Activated CD4-positive, alpha-beta T cell treated with anti-CD3 and anti-CD28 coated beads, Interleukin-2, amount 50 U/mL, for 4 hours (primary cell): Measurements from ENCODE around the gene HSPB6.
"Not testable (repeated sequence)": the region's sequence is repeated elsewhere in the genome, so short reads cannot be mapped to it uniquely, and the experiment has no call there.

Source experiments
- DNase-seq, 2 experiments: peaks; one replicate each; pipeline ENCODE4 v3.0.0-alpha.2; 2020

The HSPB6 gene

DNA sequence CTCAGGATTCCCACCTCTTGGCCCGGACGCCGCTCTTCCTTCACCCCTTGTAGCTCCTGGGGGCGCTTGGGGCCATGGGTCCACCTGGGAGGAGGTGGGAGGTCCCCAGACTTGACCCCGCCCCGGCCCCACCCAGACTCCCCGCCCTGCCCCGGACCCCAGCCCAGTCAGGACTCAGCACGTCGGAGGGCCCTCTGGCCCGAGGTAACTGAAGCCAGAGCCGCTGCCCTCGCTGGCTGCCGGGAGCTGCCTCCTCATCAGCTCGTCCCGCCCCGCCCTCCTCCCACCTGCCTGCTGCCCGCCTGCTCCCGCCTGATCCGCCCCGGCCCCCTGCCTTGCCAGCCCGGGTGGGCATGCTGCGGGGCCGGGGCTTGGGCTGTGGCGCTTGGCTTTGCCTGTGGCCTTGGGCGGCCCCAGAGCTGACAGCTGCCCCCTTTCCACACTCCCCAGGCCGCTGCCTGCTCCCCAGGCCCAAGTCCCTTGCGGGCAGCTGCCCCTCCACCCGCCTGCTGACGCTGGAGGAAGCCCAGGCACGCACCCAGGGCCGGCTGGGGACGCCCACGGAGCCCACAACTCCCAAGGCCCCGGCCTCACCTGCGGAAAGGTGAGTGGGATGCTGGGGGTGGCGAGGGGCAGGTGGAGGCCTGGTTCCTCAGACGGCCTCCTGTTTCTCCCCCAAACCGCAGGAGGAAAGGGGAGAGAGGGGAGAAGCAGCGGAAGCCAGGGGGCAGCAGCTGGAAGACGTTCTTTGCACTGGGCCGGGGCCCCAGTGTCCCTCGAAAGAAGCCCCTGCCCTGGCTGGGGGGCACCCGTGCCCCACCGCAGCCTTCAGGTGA lies 27.9 kb upstream of the HSPB6 start:
- no peak for DNase-seq

DNA sequence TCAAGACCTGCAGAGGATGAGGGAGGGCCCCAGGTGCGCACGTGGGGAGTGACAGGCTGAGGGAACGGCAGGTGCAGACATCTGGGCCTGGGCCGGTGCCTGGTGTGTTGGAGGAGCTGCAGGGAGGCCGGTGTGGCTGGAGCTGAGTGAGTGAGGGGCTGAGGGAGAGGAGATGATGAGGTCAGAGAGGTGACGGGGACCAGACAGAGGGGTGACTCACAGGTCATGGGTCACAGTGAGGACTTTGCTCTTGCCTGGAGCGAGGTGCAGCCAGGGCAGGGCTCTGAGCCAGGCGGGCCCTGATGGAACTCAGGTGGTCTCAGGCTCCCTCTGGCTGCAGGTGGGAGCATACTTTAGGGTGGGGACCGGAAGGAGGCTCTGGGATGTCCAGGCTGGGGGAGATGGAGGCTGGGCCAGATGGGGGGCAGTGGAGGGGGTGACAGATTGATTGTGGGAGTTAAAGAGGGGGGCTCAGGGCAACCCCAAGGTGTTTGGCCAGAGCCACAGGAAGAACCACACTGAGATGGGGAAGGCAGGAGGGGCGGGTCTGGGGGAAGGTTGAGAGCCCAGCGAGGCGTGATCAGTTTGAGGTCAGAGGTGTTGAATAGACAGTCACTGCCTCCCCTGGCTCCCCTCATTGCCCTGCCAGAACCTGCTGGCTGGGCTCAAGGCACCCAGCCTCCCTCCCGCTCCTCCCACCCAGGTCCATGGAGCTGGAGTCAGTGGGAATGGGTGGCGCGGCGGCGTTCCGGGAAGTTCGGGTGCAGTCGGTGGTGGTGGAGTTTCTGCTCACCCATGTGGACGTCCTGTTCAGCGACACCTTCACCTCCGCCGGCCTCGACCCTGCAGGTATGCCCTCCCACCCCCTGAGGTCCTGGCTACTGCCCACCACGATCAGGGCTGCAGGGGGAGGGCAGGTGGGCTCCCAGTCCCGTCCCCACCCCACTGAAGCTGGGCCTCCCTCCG lies 26.9 kb upstream of the HSPB6 start:
- no peak for DNase-seq

DNA sequence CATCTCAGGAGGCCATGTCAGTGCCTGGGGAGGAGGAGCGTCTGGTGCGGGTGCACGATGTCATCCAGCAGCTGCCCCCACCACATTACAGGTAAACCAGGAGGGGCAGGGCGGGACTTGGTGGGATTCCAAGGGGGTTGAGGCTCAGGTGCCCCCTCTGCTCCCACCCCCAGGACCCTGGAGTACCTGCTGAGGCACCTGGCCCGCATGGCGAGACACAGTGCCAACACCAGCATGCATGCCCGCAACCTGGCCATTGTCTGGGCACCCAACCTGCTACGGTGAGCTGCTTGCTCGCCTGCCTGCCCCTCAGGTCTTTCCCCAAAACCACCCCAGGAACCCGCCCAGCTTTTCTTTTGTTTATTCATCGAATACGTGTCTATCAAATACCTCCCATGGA lies 25.8 kb upstream of the HSPB6 start:
- no peak for DNase-seq

DNA sequence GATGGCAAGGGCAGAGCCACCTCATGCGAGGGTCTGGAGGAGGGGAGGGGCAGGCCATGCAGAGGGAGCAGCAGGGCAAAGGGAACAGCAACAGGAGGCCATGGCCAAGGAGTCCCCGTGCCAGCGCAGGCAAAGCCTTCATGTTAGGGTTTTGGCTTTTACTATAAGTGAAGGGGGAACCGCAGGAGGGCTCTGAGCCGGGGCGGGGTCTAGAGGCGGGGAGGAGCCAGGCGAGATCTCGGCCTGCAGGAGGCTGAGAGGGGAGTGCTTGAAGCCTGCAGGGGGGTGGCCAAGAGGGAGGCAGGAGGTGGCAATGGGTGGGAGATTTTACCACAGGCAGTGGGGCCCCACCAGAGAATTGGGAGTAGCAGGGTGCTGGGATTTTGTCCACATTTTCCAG lies 24.8 kb upstream of the HSPB6 start:
- no peak for DNase-seq

DNA sequence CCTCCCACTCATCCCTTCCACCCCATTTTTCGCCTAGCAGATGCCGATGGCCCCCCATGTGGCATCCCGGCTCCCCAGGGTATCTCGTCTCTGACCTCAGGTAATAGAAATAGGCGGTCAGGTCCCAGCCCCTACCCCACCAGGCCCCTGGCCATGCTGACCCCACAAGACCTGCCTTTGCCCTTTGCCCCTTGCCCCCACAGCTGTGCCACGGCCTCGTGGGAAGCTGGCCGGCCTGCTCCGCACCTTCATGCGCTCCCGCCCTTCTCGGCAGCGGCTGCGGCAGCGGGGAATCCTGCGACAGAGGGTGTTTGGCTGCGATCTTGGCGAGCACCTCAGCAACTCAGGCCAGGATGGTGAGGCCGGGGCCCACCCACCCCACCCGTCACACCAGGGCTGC lies 23.9 kb upstream of the HSPB6 start:
- DNase-seq, result no peak

DNA sequence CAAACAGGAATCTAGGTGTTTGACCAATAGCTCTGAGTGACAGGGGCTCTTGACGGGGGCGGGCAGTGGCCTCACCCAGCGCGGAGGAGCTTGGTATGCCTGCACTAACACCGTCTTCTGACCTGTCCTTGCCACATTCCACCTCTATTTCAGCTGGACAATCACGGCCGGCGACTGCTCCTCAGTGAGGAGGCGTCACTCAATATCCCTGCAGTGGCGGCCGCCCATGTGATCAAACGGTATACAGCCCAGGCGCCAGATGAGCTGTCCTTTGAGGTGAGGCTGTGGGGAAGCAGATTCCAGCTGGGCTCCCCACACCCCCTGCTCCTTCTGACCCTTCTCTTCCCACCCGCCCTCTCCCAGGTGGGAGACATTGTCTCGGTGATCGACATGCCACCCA lies 23.2 kb upstream of the HSPB6 start:
- DNase-seq, result no peak

DNA sequence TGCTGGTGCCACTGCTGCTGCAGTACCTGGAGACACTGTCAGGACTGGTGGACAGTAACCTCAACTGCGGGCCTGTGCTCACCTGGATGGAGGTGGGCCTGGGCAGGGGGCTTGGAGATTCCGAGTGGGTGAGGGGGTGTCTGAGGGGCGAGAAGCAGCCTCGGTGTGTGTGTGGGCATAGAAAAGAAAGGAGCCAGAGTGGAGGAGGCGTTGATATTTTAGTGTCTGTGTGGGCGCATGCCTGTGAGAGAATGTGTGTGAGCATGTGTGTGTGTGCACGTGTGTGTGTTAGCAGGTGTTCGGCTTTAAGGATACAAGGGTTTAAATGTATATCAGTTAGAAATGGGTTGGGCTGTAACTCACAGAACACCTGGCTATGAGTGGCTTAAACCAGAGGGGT lies 22.2 kb upstream of the HSPB6 start:
- no peak for DNase-seq

DNA sequence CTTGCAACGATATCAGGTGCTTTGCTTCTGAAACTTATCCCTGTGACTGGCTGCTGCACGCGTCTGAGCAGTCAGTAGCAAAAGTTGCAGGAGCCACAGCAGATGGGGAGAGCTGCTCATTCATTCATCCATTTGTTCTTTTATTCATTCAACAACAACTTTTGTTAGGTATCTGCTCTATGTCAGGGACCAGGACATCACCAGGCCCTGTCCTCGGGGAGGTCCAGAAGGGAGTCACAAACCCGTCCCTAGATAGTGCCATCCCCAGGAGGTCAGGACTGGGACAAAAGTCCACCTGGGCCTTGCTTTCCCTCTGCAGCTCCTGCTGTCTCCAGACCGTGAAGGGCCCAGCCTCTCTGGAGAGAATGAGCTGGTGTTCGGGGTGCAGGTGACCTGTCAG lies 21.1 kb upstream of the HSPB6 start:
- no peak for DNase-seq

DNA sequence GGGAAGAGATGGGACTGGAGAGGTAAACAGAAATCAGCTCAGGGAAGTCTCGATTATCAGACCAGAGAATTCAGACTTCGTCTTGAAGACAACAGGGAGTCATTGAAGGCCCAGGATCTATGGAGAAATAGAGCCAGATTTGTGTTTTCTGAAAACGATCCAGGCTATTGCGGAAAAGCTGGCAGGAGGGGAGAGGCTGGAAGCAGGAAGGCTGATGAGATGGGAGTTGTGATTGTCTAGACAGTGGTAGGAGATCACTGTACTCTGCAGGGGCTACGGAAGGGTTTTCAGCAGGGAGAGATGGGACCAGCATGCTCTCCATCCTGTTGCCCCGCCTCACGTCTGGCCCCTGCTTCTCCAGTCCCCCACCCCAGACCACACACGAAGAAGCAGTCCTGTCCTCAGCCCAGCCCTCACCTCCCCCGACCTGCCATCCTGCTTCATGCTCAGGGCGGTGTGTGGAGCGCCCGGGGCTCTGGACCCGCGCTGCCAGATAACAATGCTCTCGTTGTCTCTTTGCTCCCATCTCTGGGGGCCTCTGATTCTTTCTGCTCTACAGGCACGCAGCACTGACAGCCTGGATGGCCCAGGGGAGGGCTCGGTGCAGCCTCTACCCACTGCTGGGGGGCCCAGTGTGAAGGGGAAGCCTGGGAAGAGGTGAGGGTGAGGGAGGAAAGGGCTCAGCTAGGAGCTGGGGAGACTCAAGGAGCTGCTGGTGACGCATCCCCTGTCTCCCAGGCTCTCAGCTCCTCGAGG lies 20.4 kb upstream of the HSPB6 start:
- no peak for DNase-seq

DNA sequence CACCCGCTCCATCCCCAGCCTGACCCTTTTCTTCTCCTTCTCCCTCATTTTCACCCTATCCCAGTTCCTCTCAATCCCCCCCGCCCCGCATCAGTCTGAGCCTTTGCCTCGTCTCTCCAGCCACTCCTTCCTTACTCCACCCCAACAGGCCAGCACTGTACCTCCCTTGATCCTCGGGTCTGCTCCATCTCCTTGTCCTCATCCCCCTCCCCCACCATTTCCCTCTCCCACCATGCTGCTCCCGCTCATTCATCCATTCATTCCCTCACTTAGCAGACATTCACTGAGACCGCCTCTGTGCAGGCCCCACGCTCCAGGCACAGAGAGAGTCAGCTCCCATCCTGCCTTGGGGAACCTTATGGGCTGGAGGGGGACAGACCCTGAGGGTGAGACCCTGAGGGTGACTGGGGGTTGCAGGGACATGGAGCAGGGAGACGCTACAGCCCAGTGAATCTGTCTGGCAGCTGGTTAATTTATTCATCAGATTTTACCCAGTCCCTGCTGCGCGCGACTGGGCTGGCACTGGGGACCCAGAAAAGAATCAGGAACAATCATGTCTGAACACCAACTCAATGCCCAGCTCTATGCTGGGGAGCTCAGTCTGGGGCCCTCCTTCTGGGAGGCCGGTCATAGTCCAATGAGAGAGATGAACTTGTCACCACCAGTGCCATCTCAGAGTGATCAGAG lies 19.4 kb upstream of the HSPB6 start:
- DNase-seq, result no peak

DNA sequence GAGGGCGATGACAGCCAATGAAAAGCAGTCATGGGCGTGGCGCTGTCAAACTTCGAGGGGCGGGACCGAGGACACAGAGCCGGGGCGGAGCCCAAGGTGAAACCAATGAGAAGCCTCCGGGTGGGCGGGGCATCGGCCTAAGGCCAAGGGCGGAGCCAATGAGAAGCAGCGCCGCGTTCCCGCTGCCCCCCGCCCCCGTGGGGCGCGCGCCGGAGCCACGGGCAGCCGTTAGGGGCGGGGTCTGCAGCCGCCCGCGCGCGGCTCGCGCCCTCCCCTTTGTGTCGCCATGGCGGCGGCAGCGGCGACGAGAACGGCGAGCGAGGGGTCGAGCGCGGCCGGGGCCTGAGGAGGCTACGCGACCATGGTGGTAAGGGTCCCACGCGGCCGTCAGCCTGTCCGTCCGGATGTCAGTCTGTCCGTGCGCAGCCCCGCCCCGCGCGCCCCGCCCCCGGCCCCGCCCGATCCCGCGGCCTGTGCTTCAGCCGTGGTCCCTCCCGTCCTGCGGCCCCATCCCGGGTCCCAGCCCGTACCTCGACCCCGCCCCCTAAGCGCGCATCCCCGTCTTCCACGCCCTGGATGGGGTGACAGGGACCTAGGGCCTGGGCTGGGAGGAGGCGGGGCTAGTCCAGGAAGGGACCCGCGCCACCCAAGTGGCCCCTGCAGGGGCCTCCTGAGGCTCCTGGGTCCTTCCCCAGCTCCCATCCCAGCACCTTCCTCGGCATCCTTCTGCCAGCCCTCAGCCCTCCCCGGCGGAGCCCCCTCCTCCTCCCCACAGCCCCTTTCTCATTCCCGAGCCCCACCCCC lies 18.7 kb upstream of the HSPB6 start, which contains the start of gene ARHGAP33:
ARHGAP33 (plus strand) TSS at position 267 of the 804 bp plus-strand sequence; CDS start at position 362, 95 bp downstream.
- DNase-seq, result peak; percentile 99

DNA sequence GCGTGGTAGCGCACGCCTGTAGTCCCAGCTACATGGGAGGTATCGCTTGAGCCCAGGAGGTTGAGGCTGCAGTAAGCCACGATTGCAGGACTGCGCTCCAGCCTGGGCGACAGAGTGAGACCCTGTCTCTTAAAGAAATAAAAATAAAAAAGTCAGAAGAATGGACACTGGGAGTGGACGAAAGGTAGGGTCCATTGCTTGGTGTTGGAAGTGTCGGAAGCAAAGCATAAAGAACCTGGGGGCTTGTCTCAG lies 18.1 kb upstream of the HSPB6 start:
- DNase-seq, result no peak

DNA sequence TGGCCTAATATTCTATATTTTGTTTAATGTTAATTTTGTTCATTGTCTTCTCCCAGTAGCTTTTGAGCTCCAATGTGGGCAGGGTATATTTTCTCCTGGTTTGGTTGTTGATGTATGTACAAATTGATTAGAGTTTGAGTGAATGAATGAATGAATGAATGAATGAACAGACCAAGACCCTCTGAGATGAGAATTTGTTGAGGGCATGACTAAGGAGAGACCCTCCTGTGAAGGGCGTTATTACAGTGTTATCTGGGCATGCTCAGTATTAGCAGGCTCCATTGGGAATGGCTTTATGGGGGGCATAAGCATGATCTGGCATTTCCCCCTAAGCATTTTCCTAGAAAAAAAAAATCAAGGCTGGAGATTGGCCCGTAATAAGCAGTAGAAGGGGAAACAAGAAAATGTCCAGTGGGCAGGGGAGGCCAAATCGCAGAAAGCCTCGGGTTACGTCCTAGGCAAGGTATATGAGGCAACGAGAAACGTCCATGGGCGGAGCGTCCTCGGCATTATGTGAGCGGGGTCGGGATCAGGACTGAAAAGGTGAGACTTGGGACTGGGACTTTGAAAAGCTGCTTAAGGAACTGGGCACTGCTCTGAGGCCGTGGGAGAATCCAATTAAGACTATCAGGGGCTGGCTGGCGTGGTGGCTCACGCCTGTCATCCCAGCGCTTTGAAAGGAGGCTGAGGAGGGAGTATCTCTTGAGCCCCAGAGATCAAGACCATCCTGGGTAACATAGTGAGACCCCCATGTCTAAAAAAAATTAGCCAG lies 17.6 kb upstream of the HSPB6 start:
- DNase-seq, result no peak

DNA sequence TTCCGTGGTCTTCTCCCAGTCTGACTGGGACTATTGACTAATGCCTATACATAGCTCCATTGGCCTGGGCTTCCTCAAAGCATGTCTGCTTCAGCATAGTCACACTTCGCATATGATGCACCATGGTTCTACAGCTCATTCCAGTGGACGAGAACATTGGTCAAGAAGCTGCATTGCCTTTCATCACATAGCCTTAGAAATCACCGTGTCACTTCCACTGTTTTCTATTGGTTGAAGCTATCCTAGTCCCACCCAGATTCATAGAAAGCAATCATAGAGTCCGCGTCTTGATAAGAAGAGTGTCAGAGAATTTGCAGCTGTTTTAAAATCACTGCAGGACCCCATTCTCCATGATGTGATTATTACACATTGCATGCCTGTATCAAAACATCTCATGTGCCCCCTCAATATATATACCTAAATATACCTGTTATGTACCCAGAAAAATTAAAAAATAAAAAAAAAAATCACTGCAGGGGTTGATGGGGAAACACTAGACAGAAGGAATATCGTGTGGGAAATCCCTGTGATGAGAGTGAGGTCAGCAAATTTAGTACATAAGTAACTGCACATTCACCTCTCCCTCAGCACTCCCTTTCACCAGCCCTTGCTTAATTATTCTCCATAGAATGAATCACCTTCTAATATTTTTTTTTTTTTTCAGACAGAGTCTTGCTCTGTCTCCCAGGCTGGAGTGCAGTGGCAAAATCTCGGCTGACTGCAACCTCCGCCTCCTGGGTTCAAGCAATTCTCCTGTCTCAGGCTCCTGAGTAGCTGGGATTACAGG lies 16.4 kb upstream of the HSPB6 start:
- DNase-seq, result no peak

DNA sequence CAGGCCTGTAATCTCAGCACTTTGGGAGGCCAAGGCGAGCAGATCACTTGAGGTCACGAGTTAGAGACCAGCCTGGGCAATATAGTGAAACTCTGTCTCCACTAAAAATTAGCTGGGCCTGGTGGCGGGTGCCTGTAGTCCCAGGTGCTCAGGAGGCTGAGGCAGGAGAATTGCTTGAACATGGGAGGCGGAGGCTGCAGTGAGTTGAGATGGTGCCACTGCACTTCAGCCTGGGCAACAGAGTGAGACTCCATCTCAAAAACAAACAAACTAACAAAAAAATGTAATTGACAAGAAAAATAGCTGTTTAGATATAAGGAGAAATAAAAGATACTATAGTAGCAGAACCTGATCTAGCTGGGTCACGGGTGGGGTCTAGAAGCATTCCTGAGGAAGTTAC lies 15.5 kb upstream of the HSPB6 start:
- DNase-seq, result not testable (repeated sequence)

DNA sequence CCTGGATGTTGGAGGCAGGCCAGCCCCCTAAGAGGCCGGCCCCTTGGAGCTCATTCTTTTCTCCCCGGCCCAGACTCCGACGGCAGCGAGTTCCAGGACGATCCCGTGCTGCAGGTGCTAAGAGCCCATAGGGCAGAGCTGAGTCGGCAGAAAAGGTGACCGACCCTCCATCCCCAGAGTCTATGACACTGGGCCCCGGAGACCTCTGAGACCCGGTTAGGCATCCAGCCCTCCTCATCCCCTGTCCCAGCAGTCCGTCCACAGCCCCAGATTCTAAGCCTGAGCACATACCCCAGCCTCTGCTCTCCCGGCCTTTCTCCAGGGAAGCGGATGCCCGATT lies 11.2 kb upstream of the HSPB6 start:
- no peak for DNase-seq

DNA sequence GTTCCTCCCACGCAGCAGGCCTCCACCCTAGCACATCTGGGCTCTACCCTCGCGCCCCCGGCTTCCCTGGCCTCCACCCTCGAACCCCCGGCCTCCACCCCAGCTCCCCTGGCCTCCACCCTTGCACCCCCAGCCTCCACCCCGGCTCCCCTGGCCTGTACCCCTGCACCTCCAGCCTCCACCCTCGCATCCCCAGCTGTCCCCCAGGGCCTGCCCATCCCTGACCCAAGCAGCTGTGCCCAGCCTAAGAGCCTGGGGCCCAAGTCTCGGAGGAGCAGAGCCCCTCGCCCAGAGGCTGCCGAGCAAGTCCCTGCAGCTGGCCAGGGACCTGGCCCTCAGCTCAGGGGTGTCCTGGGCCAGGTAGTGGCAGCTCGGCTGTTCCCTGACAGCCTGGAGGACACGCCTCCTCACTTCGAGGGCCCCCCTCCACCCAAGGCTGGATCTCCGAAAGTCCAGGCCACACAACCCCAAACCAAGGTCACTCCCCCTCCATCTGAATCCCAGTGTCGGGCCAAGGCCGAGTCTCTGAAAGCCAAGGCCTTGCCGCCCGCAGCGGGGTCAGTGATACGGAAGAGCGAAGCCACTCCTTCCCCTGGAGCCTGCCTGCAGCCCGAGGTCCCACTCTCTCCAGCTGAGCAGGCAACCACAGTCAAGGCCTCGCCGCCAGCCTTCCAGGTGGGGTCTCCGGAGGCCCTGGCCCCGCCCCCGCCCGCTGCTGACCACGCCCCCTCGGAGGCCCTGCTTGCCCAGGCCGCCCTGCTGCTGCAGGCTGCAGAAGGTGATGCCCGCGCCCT lies 10.7 kb upstream of the HSPB6 start:
- no peak for DNase-seq

DNA sequence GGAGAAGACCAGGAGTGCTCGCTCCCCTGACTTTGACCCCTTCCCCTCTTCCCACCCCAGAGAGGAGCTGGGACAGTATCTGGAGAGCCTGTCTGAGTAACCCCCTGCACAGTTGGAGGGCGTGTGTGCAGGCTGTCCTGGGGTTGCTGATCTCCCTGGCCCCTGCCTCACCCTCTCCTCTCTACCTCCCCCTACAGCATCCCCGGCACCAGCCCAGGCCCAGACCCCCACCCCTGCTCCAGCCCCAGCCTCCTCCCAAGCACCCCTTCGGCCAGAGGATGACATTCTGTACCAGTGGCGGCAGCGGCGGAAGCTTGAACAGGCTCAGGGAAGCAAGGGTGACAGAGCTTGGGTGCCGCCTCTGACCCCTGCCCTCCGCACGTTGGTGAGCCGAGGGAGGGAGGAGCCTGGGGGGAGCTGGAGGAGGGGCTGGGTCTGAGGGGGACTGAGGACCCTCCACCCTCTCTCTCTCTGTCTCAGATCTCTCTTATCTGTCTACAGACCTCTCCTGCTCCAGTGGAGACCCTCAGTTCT lies 9.8 kb upstream of the HSPB6 start:
- no peak for DNase-seq
